Stimulated activated CD4-positive, alpha-beta T cell treated with anti-CD3 and anti-CD28 coated beads, TNF-alpha, amount 100 ng/mL, for 4 hours (primary cell): ENCODE results near the gene ST13.
"Not testable (repeated sequence)": the region's sequence is repeated elsewhere in the genome, so short reads cannot be mapped to it uniquely, and the experiment has no call there.

Experiments used
- DNase-seq, 3 experiments: peaks; one replicate each; pipeline ENCODE4 v3.0.0-alpha.2; 2020; ENCODE audit warnings: low read depth in 3 of 3

ST13 gene

GRCh38 chr22:40838486-40838885 is 18.0 kb downstream of the ST13 start:
- DNase-seq: no peak

- DNase-seq: no peak
These were observed 21.8 kb downstream of the ST13 start for GRCh38 chr22:40834619-40835018.

- DNase-seq: no peak
These were observed 27.3 kb downstream of the ST13 start for GRCh38 chr22:40829131-40829530.

- no peak for DNase-seq
These were observed 29.3 kb downstream of the ST13 start for GRCh38 chr22:40826984-40827741.

GRCh38 chr22:40826292-40826691 is 30.1 kb downstream of the ST13 start:
- not testable (repeated sequence) for DNase-seq

- no peak for DNase-seq
These were observed 33.0 kb downstream of the ST13 start for GRCh38 chr22:40823426-40823825.

- DNase-seq: no peak
These were observed 36.8 kb downstream of the ST13 start for GRCh38 chr22:40819599-40820140.

GRCh38 chr22:40818747-40819598 is 37.5 kb downstream of the ST13 start, which contains the start of gene SLC25A17:
TSS of gene SLC25A17 (minus strand) at chr22:40819346. CDS start at chr22:40819248, 98 bp downstream.
- peak; percentile 75 to 81 (median 77) for DNase-seq

GRCh38 chr22:40818192-40818746 is 38.2 kb downstream of the ST13 start:
- peak in 1 of 3 experiments; percentile 3 for DNase-seq

GRCh38 chr22:40817737-40818136 is 38.7 kb downstream of the ST13 start:
- no peak for DNase-seq

- no peak for DNase-seq
These were observed 42.5 kb downstream of the ST13 start for GRCh38 chr22:40813912-40814315.

GRCh38 chr22:40808018-40808841 is 48.2 kb downstream of the ST13 start:
- no peak for DNase-seq

GRCh38 chr22:40806711-40807110 is 49.7 kb downstream of the ST13 start:
- DNase-seq: no peak

GRCh38 chr22:40805699-40806203 is 50.7 kb downstream of the ST13 start:
- DNase-seq: no peak

- no peak for DNase-seq
These were observed 51.2 kb downstream of the ST13 start for GRCh38 chr22:40805239-40805638.

- DNase-seq: no peak
These were observed 53.1 kb downstream of the ST13 start for GRCh38 chr22:40803321-40803720.

GRCh38 chr22:40799008-40799407 is 57.4 kb downstream of the ST13 start:
- DNase-seq: no peak

GRCh38 chr22:40797427-40797826 is 59.0 kb downstream of the ST13 start:
- DNase-seq: no peak

- no peak for DNase-seq
These were observed 64.0 kb downstream of the ST13 start for GRCh38 chr22:40792451-40792850.

GRCh38 chr22:40791241-40791640 is 65.2 kb downstream of the ST13 start:
- DNase-seq: no peak

- DNase-seq: no peak
These were observed 67.3 kb downstream of the ST13 start for GRCh38 chr22:40789131-40789530.
